Measurements from ENCODE around the gene NYAP2.

DNA sequence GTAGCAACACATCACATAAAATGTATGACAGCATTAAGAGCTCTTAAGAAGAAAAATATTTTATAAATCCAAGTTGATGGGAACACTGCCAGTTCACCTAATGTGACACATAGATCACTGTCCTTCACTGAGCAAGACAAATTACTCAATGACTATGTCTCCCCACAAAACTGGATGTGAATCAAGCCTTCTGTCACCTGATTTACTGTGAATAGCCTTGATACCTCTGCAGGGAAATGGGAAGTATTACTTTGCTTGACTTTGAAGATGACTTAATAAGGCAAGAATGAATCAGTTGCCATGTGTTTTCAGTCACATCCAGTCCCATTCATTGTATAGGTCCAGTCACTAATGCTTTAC is 94.6 kb downstream of the NYAP2 start:
- TF ChIP-seq CTCF (IDR thresholded peaks at IDR 0.05) (no peak), POLR2A (IDR thresholded peaks at IDR 0.05) (no peak)
